Calu3 (cell line): ENCODE data around the gene ATF1. TPM values are rescaled to one million over a fixed set of nuclear protein-coding genes. Genes with fewer than 3 reads are reported as not detected.

Experiments
- BruUV-seq: library from RNA; stranded (reverse); fragments of 400-500 nt; replicated peaks from 2 replicates; lab custom pipeline; 2021; lab: Mats Ljungman, UMichigan
- CTCF ChIA-PET: fragments of 300-600 bp; sonication (Branson Sonifier 250); formaldehyde crosslinking; loops from one replicate; lab custom pipeline; 2022; ENCODE audit warnings: antibody characterized with exemption; lab: Charles Lee
- DNase-seq: peaks from one replicate; pipeline ENCODE4 v3.0.0; 2022
- H3K27ac Mint-ChIP-seq: one replicate; pipeline ENCODE4 v1.8.0; 2022; ENCODE audit warnings: mixed read lengths; ENCODE audit not compliant: unreplicated experiment
- H3K27me3 Mint-ChIP-seq: one replicate; pipeline ENCODE4 v1.8.0; 2022; ENCODE audit warnings: mixed read lengths; ENCODE audit not compliant: unreplicated experiment
- H3K36me3 Mint-ChIP-seq: one replicate; pipeline ENCODE4 v1.8.0; 2022; ENCODE audit warnings: mild to moderate bottlenecking, moderate library complexity, mixed read lengths; ENCODE audit not compliant: insufficient read depth, unreplicated experiment
- H3K4me1 Mint-ChIP-seq: one replicate; pipeline ENCODE4 v1.8.0; 2022; ENCODE audit warnings: mild to moderate bottlenecking, low read depth, mixed read lengths; ENCODE audit not compliant: unreplicated experiment
- H3K4me3 Mint-ChIP-seq: one replicate; pipeline ENCODE4 v1.8.0; 2022; ENCODE audit warnings: mild to moderate bottlenecking, low read depth, moderate library complexity, mixed read lengths; ENCODE audit not compliant: unreplicated experiment
- H3K9me3 Mint-ChIP-seq: one replicate; pipeline ENCODE4 v1.8.0; 2022; ENCODE audit warnings: low read depth, mixed read lengths; ENCODE audit not compliant: unreplicated experiment
- intact Hi-C: fragments of 100-400 bp; cut with micrococcal nuclease; formaldehyde crosslinking; loops from one replicate; pipeline ENCODE4 v1.10.0; 2022; ENCODE audit not compliant: unreplicated experiment
- total RNA-seq: library from RNA; stranded (reverse); gene quantifications from 2 replicates; pipeline ENCODE4 v1.2.3, GENCODE V29; 2022
- TF ChIP-seq, protein P1 (sequence below): fragments of 200-600 bp; IDR thresholded peaks from one replicate; pipeline ENCODE4 v1.8.0; 2022; ENCODE audit warnings: antibody characterized with exemption; ENCODE audit not compliant: unreplicated experiment

The ATF1 gene
- total RNA-seq, 1 experiment from 2014 or later: 22.9 TPM

DNA sequence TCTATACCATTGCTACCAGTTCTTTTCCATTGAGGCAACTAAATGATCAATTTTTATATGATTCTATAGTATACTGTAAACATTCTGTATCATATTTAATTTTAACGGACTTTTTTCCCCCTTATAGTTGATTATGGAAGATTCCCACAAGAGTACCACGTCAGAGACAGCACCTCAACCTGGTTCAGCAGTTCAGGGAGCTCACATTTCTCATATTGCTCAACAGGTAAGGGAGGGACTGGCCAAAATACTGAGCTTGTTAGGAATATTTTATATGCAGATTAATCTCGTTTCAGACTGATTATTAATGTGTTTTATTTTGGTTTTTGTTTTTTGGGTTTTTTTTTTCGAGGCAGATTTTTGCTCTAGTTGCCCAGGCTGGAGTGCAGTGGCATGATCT is 16.1 kb downstream of the ATF1 start:
- H3K4me3 Mint-ChIP-seq: no peak overlapping the region
- TF ChIP-seq, protein P1, sequence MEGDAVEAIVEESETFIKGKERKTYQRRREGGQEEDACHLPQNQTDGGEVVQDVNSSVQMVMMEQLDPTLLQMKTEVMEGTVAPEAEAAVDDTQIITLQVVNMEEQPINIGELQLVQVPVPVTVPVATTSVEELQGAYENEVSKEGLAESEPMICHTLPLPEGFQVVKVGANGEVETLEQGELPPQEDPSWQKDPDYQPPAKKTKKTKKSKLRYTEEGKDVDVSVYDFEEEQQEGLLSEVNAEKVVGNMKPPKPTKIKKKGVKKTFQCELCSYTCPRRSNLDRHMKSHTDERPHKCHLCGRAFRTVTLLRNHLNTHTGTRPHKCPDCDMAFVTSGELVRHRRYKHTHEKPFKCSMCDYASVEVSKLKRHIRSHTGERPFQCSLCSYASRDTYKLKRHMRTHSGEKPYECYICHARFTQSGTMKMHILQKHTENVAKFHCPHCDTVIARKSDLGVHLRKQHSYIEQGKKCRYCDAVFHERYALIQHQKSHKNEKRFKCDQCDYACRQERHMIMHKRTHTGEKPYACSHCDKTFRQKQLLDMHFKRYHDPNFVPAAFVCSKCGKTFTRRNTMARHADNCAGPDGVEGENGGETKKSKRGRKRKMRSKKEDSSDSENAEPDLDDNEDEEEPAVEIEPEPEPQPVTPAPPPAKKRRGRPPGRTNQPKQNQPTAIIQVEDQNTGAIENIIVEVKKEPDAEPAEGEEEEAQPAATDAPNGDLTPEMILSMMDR: no peak
- no peak for DNase-seq
- BruUV-seq: no TSS peak
- H3K9me3 Mint-ChIP-seq: no peaks in the 10 kb centered on the region
- no peak overlapping the region for H3K27ac Mint-ChIP-seq
- intact Hi-C loops: no loop called here
- peaks cover 5% of the 10 kb centered on the region for H3K36me3 Mint-ChIP-seq
- no peaks in the 10 kb centered on the region for H3K27me3 Mint-ChIP-seq
- CTCF ChIA-PET: no interaction called here
- peaks cover 12% of the 10 kb centered on the region for H3K4me1 Mint-ChIP-seq

DNA sequence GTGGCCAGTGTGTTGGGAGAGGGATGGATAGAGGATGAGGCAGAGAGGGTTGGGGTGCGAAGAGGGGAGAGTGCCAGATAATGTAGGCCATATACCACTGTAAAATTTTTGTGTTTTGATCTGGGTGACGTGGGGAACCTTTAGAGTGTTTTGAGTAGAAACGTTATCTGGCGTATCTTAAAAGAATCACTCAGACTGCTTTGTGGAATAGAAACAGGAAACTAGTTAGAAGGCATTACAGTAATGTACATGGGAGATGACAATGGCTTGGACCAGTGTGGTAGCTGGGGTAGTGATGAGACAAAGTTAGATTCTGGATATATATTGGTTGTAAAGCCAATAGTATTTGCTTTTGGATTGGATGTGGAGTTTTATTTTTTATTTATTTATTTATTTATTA is 20.6 kb downstream of the ATF1 start:
- H3K4me1 Mint-ChIP-seq: peaks cover 46% of the 10 kb centered on the region
- no TSS peak for BruUV-seq

DNA sequence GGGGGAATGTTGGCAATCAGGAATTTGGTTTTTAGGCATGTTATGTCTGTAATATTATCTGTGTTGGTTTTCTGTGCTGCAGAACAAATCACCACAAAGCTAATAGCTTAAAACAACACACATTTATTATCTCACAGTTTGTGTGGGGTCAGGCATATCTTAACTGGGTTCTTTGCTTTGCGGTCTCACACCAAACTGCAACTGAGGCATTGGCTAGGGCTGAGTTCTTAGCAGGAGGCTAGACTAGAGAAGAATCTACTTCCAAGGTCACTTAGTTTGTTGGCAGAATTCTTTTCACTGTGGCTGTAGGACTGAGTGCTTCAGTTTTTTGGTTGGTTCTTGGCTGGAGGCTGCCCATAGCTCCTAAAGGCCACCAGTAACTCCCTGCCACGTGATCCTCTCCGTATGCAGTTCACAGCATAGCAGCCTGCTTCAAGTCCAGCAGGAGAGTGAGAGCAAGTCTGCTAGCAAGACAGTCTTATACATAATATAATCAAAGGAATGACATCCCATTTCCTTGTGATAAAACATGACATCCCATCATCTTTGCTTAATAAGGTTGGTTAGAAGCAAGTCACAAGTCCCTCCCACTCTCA is 21.6 kb downstream of the ATF1 start:
- TF ChIP-seq, protein P1: no peak
- no peak overlapping the region for H3K4me3 Mint-ChIP-seq
- H3K27ac Mint-ChIP-seq: peak overlapping the region; percentile 84
- no peaks in the 10 kb centered on the region for H3K27me3 Mint-ChIP-seq
- no peaks in the 10 kb centered on the region for H3K9me3 Mint-ChIP-seq
- intact Hi-C loops: no loop called here
- CTCF ChIA-PET: no interaction called here
- H3K4me1 Mint-ChIP-seq: peaks cover 46% of the 10 kb centered on the region
- no peak for DNase-seq
- peaks cover 5% of the 10 kb centered on the region for H3K36me3 Mint-ChIP-seq
- BruUV-seq: no TSS peak

More for the DNA sequence above, 20.6 kb downstream of the ATF1 start:
- no peak overlapping the region for H3K27ac Mint-ChIP-seq
- intact Hi-C loops: no loop called here
- TF ChIP-seq, protein P1: no peak
- H3K36me3 Mint-ChIP-seq: peaks cover 5% of the 10 kb centered on the region
- CTCF ChIA-PET: no interaction called here
- H3K9me3 Mint-ChIP-seq: no peaks in the 10 kb centered on the region
- H3K27me3 Mint-ChIP-seq: no peaks in the 10 kb centered on the region
- DNase-seq: no peak
- H3K4me3 Mint-ChIP-seq: no peak overlapping the region

DNA sequence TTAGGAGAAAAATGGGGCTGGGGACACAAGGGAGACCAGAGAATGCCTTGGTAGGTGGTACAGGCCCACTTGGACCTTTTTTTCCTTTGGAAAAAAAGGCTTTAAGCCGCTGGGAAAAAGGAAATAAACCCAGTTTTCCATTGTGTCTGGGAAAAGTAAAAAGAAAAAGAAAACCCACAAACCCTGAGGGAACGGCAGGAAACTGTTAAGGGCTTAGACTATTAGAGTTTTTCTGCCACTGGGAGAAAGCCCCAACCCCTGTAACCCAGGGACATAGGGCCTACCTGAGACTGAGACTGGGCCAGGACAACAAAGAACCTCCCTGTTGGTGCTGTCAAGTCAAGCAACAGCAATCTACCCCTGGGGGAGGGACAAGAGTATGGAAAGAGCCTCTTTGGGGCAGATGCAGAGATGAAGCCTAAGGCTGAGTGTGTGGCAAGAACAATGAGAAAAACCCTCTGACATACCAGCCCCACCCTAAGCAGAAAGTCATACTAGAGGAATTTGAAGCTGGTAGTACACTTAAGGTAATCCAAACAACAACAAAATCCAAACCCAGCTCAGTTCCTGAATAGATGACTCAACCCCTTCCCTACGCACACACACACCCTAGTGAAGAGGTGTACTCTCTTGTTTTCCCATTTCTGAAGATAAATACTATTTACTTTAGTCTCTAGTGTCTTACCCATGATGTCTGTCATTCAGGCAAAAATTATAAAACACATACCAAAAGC is 22.8 kb downstream of the ATF1 start:
- no peaks in the 10 kb centered on the region for H3K9me3 Mint-ChIP-seq
- intact Hi-C loops: no loop called here
- CTCF ChIA-PET: interaction anchor here (0.5 to 1.1 kb wide), 7 partner anchors 9 to 476 kb away, joined by 4 to 9 read pairs (median 6); partner anchors contain the start of gene ATF1
- BruUV-seq: TSS peak; percentile 95
- peaks cover 9% of the 10 kb centered on the region for H3K36me3 Mint-ChIP-seq
- peak overlapping the region; percentile 84 for H3K27ac Mint-ChIP-seq
- H3K4me1 Mint-ChIP-seq: peaks cover 57% of the 10 kb centered on the region
- DNase-seq: peak; percentile 58
- peak overlapping the region; percentile 34 for H3K4me3 Mint-ChIP-seq
- TF ChIP-seq, protein P1: no peak
- H3K27me3 Mint-ChIP-seq: no peaks in the 10 kb centered on the region
